DMS114 treated with DMSO at 0.1 percent for 48 hours (cell line): ENCODE data around the gene TSNAX.

Experiments used
- DNase-seq: peaks from one replicate; lab custom pipeline; 2025; ENCODE audit not compliant: unreplicated experiment; lab: John Stamatoyannopoulos, UW

The TSNAX gene

GRCh38 chr1:231600458-231600976 is 72.0 kb downstream of the TSNAX start:
- DNase-seq = no peak

GRCh38 chr1:231601824-231602672 is 73.6 kb downstream of the TSNAX start:
- DNase-seq = no peak

- no peak for DNase-seq
Observed at GRCh38 chr1:231602673-231602984, 74.2 kb downstream of the TSNAX start.

- peak; percentile 87 for DNase-seq
Observed at GRCh38 chr1:231603598-231604275, 75.3 kb downstream of the TSNAX start.

GRCh38 chr1:231604276-231604621 is 75.8 kb downstream of the TSNAX start:
- no peak for DNase-seq

- DNase-seq = no peak
Observed at GRCh38 chr1:231605149-231606100, 77.0 kb downstream of the TSNAX start.

GRCh38 chr1:231606712-231607111 is 78.2 kb downstream of the TSNAX start:
- DNase-seq = no peak

GRCh38 chr1:231610388-231610787 is 81.9 kb downstream of the TSNAX start:
- no peak for DNase-seq

GRCh38 chr1:231611111-231611510 is 82.6 kb downstream of the TSNAX start:
- no peak for DNase-seq

GRCh38 chr1:231611851-231612250 is 83.4 kb downstream of the TSNAX start:
- DNase-seq = no peak

- no peak for DNase-seq
Observed at GRCh38 chr1:231612393-231613089, 84.1 kb downstream of the TSNAX start.

GRCh38 chr1:231613419-231614349 is 85.2 kb downstream of the TSNAX start:
- no peak for DNase-seq
